ENCODE data around the gene CTDSP2.

The CTDSP2 gene, protein sequence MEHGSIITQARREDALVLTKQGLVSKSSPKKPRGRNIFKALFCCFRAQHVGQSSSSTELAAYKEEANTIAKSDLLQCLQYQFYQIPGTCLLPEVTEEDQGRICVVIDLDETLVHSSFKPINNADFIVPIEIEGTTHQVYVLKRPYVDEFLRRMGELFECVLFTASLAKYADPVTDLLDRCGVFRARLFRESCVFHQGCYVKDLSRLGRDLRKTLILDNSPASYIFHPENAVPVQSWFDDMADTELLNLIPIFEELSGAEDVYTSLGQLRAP

DNA sequence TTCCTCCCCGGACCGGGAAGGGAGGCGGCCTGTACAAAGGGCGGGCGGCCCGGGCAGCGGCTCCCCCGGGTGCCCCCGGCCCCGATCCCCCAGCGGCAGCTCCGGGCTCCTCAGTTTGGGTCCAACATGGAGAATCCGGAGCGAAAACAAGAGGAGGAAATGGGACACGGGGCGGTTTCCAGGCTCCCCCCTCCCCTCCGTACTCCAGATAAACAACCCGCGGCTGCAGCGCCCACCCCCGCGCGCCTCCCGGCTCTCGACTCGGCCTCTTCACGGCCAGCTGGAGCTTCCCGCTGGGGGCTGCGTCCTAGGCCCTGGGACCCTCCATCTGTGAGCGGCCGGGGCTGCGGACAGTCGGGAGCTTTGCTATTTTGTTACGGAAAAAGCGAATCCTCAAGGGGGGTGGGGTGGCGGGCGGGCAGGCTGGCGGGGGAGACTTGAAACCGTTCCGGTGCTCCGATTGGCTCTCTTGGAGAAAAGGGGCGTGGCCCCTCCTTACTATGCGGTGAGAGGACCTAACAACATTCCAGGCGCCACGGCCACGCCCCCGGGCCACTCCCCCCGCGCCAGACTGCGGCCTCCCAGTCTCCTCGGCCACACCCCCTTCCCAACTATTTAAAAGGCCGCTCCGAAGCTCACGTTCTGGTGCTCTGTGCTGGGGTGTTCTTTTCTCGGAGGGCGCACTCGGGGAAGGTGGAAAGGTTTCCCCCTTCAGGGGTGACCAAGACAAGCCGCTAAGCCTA is at the start of gene CTDSP2:
TSS of gene CTDSP2 (minus strand) at position 153 of the 743 bp plus-strand sequence. CDS start 294 bp downstream, outside the sequence.
- Histone ChIP-seq H3K27me3 (ENCODE audit: low read depth, low read length) (no peaks in the 10 kb centered on the region), H3K36me3 (ENCODE audit: control insufficient read depth in 1 of 2, insufficient read depth in 2 of 2, low read length in 2 of 2) (peaks cover 0 to 14% of the 10 kb centered on the region in 2 donors), H3K27ac (ENCODE audit: low read length) (peak within 1 kb of the TSS; percentile 94), H3K9me3 (ENCODE audit: control insufficient read depth in 1 of 2, low read length in 2 of 2) (no peaks in the 10 kb centered on the region), H3K4me1 (ENCODE audit: control insufficient read depth in 1 of 2, insufficient read depth in 2 of 2, low read length in 2 of 2) (peaks cover 19 to 31% of the 10 kb centered on the region in 2 donors), H3K4me3 (ENCODE audit: low read depth in 1 of 2, low read length in 2 of 2) (peak within 1 kb of the TSS; percentile 82 to 87)

DNA sequence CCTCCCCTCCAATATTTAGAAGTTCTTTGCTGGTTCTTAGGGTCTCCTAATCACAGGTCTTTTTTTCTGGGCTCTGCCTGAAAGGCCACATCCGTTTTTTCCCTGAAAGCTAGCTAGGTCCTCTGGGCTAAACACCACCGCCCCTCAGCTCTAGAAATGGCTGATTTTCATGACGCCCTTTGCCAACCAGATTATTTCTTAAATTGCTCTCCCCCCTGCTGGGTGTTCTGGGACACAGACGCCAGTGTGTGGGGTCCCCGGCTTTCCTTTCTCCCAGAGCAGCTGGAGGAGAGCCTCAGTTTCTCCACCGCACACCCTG is 49.5 kb upstream of the CTDSP2 start:
- peak overlapping the region; percentile 33 to 60 for H3K4me3 ChIP-seq (ENCODE audit: low read depth in 1 of 2, low read length in 2 of 2)
- H3K27me3 ChIP-seq (ENCODE audit: low read depth, low read length), result no peaks in the 10 kb centered on the region
- H3K36me3 ChIP-seq (ENCODE audit: control insufficient read depth in 1 of 2, insufficient read depth in 2 of 2, low read length in 2 of 2), result peaks cover 0 to 6% of the 10 kb centered on the region in 2 donors
- H3K27ac ChIP-seq (ENCODE audit: low read length), result peak overlapping the region; percentile 97
- H3K9me3 ChIP-seq (ENCODE audit: control insufficient read depth in 1 of 2, low read length in 2 of 2), result no peaks in the 10 kb centered on the region
- peaks cover 55 to 59% of the 10 kb centered on the region in 2 donors for H3K4me1 ChIP-seq (ENCODE audit: control insufficient read depth in 1 of 2, insufficient read depth in 2 of 2, low read length in 2 of 2)

DNA sequence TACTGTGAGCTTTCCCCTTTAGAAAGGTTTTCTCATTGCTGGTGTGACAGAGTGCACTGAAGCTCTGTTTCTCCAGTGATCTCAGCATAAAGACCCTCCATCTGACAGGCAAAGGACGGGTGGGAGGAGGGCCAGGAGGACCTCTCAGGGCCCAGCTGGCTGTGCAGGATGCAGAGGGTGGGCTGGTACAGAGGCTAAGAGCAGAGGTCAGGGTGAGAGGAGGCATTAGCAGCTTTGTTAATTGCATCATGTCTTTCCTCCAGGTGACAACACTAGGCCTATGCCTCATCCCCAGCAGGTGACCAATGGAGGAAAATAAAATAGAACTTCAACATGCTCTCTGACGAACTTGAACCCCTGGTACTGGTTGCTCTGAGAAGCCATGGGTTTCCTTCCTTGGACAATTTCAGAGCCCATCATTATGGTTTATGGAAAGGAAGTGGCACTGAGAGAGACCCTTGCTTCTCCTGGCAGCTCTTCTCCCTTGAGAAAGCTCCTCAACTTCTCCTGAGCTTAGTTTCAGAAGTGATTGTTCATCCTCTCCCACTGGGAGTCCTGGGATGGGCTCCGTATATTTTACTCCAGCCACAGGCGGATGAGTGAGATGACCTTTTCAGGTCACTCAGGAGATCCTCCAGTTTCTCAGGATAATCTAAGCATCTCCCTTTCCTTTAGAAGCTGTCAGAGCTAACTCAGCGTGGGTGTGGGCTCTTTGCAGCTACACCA is 49.0 kb upstream of the CTDSP2 start:
- Histone ChIP-seq H3K27me3 (ENCODE audit: low read depth, low read length) (no peaks in the 10 kb centered on the region), H3K4me3 (ENCODE audit: low read depth in 1 of 2, low read length in 2 of 2) (peak overlapping the region in 1 of 2 donors; percentile 60), H3K4me1 (ENCODE audit: control insufficient read depth in 1 of 2, insufficient read depth in 2 of 2, low read length in 2 of 2) (peaks cover 59% of the 10 kb centered on the region in 2 donors), H3K27ac (ENCODE audit: low read length) (peak overlapping the region; percentile 97), H3K9me3 (ENCODE audit: control insufficient read depth in 1 of 2, low read length in 2 of 2) (no peaks in the 10 kb centered on the region), H3K36me3 (ENCODE audit: control insufficient read depth in 1 of 2, insufficient read depth in 2 of 2, low read length in 2 of 2) (peaks cover 0 to 6% of the 10 kb centered on the region in 2 donors)

DNA sequence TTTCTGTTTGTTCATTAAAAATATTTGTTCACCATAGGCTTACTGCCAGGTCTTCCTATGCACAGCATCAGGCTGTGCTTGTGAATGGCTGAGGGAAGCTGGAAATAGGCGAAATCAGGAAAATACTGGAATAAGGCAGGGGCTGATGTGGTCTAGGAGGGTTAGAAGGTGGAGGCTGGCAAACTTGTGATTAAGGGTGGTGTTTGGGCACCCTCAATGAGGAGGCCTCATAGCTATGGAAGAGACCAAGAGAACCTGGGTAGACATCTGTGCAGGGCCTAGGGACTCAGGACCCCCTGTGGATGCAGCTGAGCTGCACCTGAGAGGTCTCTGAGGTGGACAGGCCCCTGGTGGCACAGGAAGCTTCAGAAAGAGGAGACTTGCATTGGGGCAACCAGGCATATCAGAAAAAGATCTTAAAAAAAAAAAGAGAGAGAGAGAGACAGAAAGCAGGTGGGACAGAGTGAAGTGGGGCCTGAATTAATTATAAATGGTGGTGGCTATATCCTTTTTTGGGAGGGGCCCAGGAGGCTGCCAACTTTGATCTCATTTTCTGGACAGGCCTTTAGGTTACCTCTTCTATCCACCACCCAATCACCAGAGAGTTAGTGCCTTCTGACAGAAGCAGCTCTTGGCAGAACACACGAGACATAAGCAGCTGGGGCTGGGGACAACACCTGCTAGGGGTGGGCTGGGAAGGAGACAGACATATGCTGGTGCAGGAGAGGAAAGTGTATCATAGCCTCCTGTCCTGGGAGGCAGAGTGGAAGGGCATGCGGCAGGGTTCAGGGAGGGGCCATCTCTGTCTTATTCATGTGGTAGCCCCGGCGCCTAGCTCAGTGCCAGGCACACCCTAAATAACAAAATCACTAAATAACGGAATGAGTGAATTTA is 48.1 kb upstream of the CTDSP2 start:
- Histone ChIP-seq H3K27me3 (ENCODE audit: low read depth, low read length) (no peaks in the 10 kb centered on the region), H3K4me3 (ENCODE audit: low read depth in 1 of 2, low read length in 2 of 2) (peak overlapping the region; percentile 2 to 60), H3K36me3 (ENCODE audit: control insufficient read depth in 1 of 2, insufficient read depth in 2 of 2, low read length in 2 of 2) (peaks cover 0 to 6% of the 10 kb centered on the region in 2 donors), H3K27ac (ENCODE audit: low read length) (peak overlapping the region; percentile 97), H3K9me3 (ENCODE audit: control insufficient read depth in 1 of 2, low read length in 2 of 2) (no peaks in the 10 kb centered on the region), H3K4me1 (ENCODE audit: control insufficient read depth in 1 of 2, insufficient read depth in 2 of 2, low read length in 2 of 2) (peaks cover 66 to 68% of the 10 kb centered on the region in 2 donors)

DNA sequence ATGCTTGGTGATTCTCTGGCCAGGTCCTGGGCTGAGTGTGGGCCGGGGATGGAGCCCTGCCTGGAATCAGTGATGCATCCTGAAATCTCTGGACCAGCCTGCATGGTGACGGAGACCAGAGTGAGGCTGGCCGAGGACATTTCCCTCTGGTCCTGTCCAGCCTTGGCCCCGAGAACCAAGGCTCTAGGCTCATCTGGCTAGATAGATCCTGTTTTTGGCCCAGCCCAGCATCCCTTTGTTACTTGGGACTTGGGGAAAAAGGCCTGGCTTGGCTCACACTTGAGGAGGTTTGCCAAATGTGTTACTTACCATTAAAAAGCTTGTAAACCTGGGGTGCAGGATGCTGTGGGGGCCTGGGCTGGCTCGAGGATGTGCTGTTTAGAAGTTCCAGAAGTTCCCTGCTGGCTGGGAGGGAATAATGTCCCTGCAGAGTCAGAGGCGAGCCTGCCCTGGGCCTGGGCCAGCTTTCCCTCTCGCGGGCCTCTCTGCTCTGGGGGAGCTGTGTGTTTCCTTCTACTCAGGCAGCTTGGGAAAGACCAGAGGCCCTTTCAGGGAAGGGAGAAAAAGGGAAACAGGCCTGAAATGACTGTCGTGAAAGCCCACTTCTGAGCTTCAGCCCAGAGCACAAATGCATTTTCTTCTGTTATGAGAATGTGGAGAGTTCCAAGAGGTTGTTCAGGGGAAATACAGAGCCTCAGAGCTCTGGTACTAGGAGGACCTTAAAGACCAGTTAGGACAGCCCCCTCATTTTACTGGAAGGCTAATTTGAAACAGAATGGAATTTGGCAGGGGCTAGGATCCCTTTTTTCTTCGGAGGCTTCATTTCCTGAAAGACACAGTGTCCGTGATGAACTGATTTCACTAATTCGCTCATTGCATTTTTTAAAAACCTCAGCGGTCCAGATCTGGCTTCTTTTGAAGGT is 47.2 kb upstream of the CTDSP2 start:
- Histone ChIP-seq H3K4me3 (ENCODE audit: low read depth in 1 of 2, low read length in 2 of 2) (peak overlapping the region; percentile 2 to 31), H3K36me3 (ENCODE audit: control insufficient read depth in 1 of 2, insufficient read depth in 2 of 2, low read length in 2 of 2) (peaks cover 0 to 6% of the 10 kb centered on the region in 2 donors), H3K4me1 (ENCODE audit: control insufficient read depth in 1 of 2, insufficient read depth in 2 of 2, low read length in 2 of 2) (peaks cover 67 to 73% of the 10 kb centered on the region in 2 donors), H3K9me3 (ENCODE audit: control insufficient read depth in 1 of 2, low read length in 2 of 2) (no peaks in the 10 kb centered on the region), H3K27ac (ENCODE audit: low read length) (peak overlapping the region; percentile 97), H3K27me3 (ENCODE audit: low read depth, low read length) (no peaks in the 10 kb centered on the region)

DNA sequence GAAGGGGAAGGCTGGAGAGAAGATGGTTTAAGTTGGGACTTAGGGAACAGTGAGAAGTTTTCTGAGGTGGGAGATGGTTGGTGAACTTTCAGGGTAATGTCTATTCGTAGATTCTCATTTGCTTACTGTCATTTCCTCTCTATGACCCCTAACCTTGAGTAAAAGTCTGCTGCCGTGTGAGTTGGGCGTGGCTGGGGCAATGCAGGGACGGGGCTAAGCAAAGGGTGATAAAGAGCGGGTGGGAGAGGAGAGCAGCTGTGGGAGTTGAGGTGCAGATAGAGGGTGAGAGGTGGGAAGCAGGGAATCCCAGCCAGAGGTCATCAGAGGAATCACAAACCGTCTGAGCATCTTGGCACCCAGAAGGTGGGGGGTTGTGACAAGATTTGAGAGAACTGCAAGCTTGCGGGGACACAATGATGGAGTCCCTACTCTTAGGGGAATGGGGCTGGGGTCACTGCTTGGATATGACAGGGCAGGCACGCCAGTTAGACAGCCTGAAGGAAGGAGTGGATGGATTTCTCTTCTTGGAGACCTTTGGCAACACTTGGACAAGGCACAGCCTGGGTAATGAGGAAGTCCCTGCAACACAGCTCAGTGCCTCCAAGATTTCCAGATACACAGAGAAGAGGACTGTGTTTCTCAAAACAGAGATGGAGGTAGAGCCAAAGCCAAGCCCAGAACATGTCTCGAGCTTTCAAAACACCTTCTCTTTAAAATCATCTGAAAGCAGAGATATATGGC is 45.9 kb upstream of the CTDSP2 start:
- H3K27ac ChIP-seq (ENCODE audit: low read length), result peak overlapping the region; percentile 57
- H3K36me3 ChIP-seq (ENCODE audit: control insufficient read depth in 1 of 2, insufficient read depth in 2 of 2, low read length in 2 of 2), result peaks cover 0 to 6% of the 10 kb centered on the region in 2 donors
- H3K9me3 ChIP-seq (ENCODE audit: control insufficient read depth in 1 of 2, low read length in 2 of 2), result no peaks in the 10 kb centered on the region
- peaks cover 67% of the 10 kb centered on the region in 2 donors for H3K4me1 ChIP-seq (ENCODE audit: control insufficient read depth in 1 of 2, insufficient read depth in 2 of 2, low read length in 2 of 2)
- no peaks in the 10 kb centered on the region for H3K27me3 ChIP-seq (ENCODE audit: low read depth, low read length)
- H3K4me3 ChIP-seq (ENCODE audit: low read depth in 1 of 2, low read length in 2 of 2), result no peak overlapping the region

DNA sequence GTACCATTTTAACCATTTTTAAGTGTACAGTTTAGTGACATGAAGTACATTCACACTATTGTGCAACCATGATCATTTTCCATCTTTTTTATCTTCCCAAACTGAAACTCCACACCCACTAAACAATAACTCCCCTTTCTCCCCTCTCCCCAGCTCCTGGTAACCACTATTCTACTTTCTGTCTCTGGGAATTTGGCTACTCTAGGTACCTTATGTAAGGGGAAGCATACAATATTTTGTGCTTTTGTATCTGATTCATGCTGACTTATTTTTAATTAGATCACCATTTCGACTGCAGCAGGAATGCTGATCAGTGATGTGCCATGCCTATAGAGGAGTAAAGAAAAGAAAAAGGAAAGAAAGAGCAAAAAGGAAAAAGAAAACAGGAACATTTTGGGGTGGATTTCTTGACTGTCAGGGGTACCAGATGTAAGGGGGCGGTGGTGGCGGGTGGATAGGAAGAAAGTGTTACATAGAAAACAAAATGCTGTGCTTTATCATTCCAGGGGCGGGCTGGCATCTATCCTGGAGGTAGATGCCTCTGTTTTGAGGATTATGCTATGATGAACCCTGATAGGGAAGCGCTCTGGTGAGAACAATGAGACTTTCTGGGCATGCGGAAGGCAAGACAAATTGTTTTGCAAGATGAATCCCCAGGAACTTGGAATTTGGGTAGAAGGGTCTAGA is 45.2 kb upstream of the CTDSP2 start:
- Histone ChIP-seq H3K36me3 (ENCODE audit: control insufficient read depth in 1 of 2, insufficient read depth in 2 of 2, low read length in 2 of 2) (peaks cover 0 to 6% of the 10 kb centered on the region in 2 donors), H3K4me1 (ENCODE audit: control insufficient read depth in 1 of 2, insufficient read depth in 2 of 2, low read length in 2 of 2) (peaks cover 61 to 66% of the 10 kb centered on the region in 2 donors), H3K9me3 (ENCODE audit: control insufficient read depth in 1 of 2, low read length in 2 of 2) (no peaks in the 10 kb centered on the region), H3K27me3 (ENCODE audit: low read depth, low read length) (no peaks in the 10 kb centered on the region), H3K4me3 (ENCODE audit: low read depth in 1 of 2, low read length in 2 of 2) (no peak overlapping the region), H3K27ac (ENCODE audit: low read length) (peak overlapping the region; percentile 57)

DNA sequence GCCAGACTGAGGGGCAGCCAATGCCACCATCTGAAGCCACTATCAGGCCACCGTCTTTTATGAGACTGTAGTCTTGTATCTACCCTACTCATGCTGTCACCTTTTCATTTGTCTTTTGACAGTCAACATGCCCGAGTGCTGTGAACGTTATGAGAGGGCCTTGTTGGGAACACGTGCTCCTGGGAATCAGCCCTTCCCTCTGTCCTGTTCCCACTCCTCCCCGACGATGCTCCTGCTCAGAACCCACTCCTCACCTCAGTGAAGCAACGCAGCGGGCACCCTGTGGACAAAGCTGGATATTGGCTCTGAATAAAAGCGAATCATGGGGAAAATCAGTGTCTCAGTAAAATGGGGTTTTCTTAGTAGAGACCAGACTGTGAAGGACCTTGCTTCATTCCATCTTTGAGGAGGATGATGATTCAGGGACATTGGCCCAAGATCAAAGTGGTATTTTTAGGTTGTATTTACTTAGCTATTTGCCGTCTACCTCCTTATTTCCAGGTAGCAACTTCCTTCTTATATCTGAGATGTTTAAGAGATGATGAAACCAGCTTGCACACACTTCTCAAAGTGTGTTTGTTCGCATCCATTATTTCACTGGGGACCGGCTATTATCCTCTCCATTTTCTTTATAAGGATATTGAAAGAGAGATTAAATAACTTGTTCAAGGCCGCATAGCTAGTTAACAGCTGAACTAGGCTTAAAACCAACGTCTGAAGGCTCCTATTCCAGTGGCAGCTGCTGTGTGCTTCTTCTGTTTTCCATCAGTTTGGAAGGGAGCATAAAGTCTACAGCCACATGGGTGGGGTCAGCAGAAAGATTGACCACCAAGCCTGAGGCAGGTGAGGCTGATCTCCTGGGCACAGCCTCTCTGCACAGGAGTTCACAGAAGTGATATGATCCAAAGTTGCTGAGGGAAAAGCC is 43.9 kb upstream of the CTDSP2 start:
- Histone ChIP-seq H3K4me3 (ENCODE audit: low read depth in 1 of 2, low read length in 2 of 2) (peak overlapping the region in 1 of 2 donors; percentile 14), H3K9me3 (ENCODE audit: control insufficient read depth in 1 of 2, low read length in 2 of 2) (no peaks in the 10 kb centered on the region), H3K4me1 (ENCODE audit: control insufficient read depth in 1 of 2, insufficient read depth in 2 of 2, low read length in 2 of 2) (peaks cover 55 to 57% of the 10 kb centered on the region in 2 donors), H3K36me3 (ENCODE audit: control insufficient read depth in 1 of 2, insufficient read depth in 2 of 2, low read length in 2 of 2) (no peaks in the 10 kb centered on the region), H3K27ac (ENCODE audit: low read length) (peak overlapping the region; percentile 86), H3K27me3 (ENCODE audit: low read depth, low read length) (no peaks in the 10 kb centered on the region)

Measured in muscle layer of duodenum (tissue), 2 donors.